ENCODE data around the gene KIAA1217. TPM values are rescaled to one million over a fixed set of nuclear protein-coding genes. Genes with fewer than 3 reads are reported as not detected.

KIAA1217 gene
- total RNA-seq, 2 donors from 2014 or later = 69.2 to 78.4 TPM

DNA sequence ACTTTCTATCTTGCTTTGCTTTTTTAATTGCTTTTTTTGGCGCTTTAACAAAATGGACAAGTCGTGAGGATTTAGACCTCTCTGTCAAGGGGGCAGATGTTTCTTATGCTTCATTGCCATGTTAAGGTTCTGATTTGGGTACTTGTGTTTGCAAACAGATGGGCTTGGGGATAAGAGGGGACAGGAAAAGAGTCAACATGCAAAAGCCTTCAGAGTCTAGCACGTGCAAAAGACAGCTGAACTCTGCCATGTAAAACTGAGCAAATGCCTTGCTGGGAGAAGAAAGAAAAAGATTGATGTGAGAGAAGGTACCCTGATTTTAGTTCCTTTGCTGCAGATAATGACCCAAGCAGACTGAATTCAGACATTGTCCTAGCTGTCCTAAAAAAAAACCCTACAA, 173.1 kb downstream of the KIAA1217 start:
- ATAC-seq = no peak
- intact Hi-C loops (cut with DNase I, micrococcal nuclease) = no loop called here
- DNase-seq = no peak

DNA sequence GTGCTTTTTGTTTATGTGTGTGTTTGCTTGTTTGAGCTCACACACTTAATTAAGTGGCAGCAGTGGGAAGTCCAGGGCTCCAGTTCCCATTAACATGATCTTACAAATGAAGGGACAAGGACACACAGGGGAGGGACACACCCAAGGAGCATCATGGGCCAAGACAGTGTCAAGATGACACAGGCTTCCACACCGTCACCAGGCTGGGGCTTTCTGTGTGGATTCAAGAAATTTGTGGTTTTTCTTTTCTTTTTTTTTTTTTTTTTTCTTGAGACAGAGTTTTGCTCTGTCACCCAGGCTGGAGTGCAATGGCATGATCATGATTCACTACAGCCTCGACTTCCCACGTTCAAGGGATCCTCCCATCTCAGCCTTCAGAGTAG, 173.6 kb downstream of the KIAA1217 start:
- intact Hi-C loops (cut with DNase I, micrococcal nuclease) = no loop called here
- no peak for DNase-seq
- no peak for ATAC-seq

DNA sequence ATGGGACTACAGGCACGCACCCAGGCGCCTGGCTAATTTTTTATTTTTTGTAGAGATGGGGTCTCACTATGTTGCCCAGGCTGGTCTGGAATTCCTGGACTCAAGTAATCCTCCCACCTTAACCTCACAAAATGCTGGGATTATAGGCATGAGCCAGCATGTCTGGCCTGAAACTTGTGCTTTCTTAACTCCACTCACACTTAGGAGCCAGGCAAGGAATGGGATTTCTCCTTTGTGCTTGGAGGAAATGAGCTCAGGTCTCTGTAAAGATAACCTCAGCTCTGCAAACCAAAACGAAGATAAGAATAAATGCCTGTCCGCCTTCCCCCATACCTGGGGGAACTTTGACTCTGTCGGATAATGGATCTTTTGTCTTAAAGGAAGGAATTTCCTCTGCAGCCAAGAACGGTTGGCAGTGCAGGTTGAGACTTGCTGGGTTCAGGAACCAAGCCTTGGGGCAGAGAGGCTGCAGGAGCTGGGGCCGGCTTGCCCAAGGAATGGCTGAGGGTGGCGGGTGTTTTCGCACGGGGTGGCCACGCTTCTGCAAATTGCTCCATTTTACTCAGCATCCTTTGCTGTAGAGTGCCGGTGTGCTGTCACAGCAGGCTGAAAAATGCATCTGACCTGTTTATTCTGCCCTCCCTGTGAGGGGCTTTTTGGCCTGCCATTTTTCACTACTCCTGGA, 174.2 kb downstream of the KIAA1217 start:
- intact Hi-C loops (cut with DNase I, micrococcal nuclease) = no loop called here
- DNase-seq (peak; percentile 28 to 49), ATAC-seq (peak; percentile 48)

DNA sequence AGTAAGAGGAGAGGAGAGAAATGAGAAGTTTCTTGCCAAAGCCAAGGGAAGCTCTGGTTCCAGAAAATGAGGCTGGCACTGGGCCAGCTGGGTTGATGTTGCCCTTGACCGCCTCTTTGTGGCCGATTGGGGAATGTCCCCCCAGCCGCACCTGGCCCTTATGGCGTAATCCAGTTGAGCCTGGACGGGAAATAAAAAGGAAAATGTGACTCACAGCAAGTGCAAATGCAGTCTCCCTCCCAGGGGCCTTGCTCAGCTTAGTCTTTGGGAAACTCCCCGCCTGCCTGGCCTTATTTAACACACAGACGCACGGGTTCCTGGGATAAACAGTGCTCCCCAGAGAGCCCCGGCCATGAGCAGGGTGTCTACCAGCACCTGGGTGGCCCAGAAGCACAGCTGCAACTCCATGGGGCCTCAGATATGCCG, 174.8 kb downstream of the KIAA1217 start:
- ATAC-seq = peak; percentile 97
- intact Hi-C loops (cut with DNase I, micrococcal nuclease) = no loop called here
- peak; percentile 91 to 92 for DNase-seq

DNA sequence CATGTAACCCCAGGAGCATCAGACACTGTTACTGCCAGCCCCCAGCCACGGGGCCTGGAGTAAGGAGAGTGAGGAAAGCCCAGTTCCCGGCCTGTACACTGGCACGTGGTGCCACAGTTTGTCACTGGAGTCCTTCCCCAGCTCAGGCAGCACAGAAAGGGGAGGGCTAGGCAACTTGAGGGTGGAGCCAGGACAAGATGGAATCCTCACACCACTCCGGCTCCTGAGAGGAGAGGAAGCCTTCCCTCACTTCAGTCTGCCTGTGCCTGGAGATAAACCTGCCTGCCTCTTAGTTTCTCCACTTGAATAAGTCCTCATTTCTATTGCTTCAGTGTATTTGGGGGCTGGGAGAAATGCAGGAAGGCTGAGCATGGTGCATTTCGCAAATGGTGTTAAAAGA, 176.0 kb downstream of the KIAA1217 start:
- ATAC-seq = no peak
- intact Hi-C loops (cut with DNase I, micrococcal nuclease) = no loop called here
- DNase-seq = no peak

DNA sequence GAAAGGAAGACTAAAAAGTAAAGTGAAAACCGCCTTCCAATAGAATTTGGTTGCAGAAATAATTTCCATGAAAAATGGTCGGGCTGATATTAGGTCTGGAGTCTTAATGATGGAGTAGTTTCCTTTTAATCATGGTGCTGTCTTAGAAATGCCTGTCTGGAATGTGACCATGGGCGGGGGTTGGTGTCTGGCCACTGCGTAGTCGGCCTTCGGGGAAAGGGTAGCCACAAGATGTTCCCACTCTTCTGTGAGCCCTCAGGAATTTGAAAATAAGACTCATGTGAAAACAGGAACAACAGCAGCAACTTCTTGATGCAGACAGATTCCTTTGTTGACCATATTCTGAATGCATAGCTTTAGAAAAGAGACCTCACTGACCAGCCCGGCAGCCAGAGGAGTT, 176.8 kb downstream of the KIAA1217 start:
- ATAC-seq (no peak), DNase-seq (no peak)
- intact Hi-C loops (cut with DNase I, micrococcal nuclease) = no loop called here

DNA sequence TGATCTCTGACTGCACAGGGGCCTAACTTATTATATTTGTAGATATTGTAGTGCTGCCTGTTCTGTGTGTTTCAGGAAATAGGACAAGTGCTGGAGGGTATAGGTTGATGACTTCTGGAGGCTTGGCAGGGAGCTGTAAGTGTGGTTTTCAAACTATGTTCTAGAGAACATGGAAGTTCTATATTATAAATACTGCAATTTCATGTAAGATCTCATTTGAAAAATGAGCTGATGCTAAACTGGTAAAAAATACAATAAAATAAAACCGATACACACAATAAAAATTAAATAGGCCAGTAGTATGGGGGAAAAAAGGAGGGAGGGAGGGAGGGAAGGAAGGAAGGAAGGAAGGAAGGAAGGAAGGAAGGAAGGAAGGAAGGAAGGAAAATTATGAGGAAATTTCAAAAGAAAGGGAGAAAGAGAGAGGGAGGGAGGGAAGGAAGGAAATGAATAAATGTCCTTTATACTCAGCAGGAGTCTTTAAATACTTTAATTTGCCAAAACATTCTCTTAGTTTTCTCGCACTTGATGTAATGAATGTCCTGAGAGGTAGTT, 181.3 kb downstream of the KIAA1217 start:
- intact Hi-C loops (cut with DNase I, micrococcal nuclease) = no loop called here
- ATAC-seq (no peak), DNase-seq (no peak)

DNA sequence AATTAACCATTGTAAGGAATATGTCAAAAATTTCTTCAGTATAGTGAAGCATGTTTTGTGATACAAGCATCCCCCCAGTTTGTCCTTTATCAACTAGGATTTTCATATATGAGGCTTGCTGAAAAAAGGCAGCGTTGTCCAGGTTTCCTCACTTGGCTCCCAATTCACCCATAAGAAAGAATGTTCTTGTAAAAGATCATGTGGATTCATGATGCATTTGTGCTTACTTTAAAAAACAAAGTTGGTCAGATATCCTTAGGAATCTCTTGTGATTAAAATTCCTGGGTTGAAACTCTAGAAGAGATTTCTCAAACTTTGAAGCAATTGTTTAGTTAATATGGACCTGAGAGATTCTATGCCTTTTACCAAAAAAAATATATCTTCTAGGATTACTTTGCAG, 181.8 kb downstream of the KIAA1217 start:
- DNase-seq (no peak), ATAC-seq (no peak)
- intact Hi-C loops (cut with DNase I, micrococcal nuclease) = no loop called here

DNA sequence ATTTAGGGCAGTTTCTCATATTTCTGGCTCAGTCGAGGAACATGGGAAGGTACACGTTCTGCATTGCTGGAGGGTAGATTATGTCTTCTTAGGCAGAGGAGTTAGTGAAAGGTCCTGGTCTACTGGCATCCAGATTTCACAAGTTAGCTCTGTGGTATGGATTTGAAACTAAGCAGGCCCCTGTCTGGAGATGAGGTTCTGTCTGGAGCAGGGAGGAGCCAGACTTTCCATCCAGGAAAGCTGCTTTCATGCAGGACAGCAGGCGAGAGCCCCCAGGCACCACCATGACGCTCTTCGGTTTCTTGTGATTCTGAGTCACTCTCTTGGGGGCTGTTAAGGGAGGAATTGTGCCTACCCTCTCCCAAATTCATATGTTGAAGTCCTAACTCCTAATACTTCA, 184.3 kb downstream of the KIAA1217 start:
- no peak for DNase-seq
- intact Hi-C loops (cut with DNase I, micrococcal nuclease) = no loop called here
- no peak for ATAC-seq

DNA sequence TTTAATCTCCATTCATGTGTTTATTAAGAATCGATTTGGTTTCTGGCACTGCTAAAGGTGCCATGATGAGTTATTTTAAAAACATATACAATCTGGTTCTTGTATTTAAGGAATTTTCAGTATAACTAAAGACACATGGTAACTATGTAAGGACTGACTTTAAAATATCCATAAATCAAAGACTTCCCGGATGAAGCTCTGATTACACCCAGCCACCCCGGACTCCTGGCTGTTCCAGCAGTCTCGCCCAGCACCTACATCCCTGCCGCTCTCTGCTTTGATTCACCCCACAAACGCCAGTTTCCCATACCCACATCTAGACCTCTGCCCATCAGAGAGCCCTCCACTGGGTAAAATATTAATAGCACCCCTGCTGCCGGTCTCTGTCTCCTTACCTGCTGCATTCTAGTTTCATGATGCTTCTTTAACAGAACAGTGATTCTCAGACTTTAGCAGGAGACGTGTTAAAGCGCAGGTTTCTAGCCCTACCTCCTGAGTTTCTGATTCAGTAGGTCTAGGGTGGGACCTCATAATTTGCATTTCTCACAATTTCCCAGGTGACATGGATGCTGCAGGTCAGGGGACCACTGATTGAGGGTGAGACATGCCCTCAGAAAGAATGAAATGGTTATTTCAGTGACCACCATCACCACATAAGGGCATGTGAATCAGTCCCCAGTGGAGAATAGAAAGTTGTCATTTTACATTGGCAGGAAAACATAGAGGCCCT, 185.7 kb downstream of the KIAA1217 start:
- intact Hi-C loops (cut with DNase I, micrococcal nuclease) = no loop called here
- ATAC-seq = no peak
- no peak for DNase-seq

DNA sequence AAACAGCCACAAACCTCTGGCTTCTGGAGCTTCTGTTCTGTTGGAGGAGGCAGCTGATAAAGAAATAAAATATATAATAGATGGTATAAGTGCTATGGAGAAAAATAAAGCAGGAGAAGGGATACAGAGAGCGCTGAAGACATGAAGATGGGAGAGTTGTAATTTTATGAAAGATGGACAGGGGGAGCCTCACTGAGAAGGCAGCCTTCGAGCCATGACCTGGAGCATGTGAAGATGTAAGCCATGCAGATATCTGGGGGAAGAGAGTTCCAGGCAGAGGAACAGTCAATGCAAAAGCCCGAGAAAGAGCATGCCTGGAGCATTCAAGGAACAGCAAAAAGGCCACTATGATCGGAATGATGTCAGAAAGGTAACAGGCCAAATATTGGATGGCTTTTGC, 187.5 kb downstream of the KIAA1217 start:
- DNase-seq (no peak), ATAC-seq (peak; percentile 39)
- intact Hi-C loops (cut with DNase I, micrococcal nuclease) = no loop called here

DNA sequence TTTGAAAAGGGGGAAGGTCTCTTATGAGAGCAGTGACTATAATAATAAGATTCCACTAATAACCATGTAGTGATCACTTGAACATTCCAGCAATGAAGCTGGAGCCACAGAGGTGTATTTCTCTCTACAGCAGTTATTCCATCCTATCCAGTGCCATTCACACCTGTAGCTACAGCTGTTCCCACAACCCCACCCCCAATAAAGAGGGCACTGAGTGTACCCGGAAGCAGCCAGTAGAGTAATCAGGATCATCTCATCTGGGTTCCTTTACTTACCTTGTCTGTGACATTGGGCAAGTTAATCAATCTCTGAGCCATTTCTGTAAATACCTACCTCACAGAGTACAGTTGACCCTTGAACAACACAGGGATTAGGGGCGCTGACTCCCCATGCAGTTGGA, 188.7 kb downstream of the KIAA1217 start:
- DNase-seq = peak in 1 of 2 donors; percentile 38
- ATAC-seq = peak; percentile 97
- intact Hi-C loops (cut with DNase I, micrococcal nuclease) = no loop called here

DNA sequence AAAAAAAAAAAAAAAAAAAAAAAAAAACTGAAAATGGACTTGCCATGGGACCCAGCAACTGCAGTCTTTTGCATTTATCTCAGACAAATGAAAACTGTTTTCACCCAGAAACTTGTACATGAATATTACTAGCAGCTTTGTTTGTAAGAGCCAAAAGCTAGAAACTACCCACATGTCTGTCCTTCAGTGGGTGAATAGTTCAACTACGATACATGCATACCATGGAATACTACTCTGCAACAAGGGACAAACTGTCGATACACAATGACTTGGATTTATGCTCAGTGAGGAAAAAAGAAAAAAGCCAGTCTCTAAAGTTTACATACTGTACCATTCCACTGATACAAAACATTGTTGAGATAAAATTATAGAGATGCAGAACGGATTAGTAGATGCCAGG, 195.6 kb downstream of the KIAA1217 start:
- intact Hi-C loops (cut with DNase I, micrococcal nuclease) = no loop called here
- ATAC-seq (no peak), DNase-seq (no peak)

DNA sequence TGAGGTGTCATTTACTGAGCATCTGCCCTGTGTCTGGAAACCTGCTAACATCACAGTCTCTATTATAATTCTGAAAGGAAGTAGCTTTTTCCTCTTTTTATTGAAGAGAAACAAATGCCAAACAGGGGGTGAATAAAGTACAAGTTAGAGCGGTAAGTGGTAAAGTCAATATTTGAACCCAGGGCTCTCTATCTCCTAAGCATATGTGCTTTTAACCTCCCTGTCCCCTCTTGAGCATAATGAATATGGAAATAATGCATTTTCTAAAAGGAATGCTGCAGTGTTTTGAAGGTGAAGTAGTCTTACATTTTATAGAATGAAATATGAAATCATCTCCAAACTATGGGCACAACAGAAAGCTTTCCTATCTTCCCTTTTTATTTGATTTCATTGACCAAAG, 196.7 kb downstream of the KIAA1217 start:
- no peak for ATAC-seq
- DNase-seq = no peak
- intact Hi-C loops (cut with DNase I, micrococcal nuclease) = no loop called here

DNA sequence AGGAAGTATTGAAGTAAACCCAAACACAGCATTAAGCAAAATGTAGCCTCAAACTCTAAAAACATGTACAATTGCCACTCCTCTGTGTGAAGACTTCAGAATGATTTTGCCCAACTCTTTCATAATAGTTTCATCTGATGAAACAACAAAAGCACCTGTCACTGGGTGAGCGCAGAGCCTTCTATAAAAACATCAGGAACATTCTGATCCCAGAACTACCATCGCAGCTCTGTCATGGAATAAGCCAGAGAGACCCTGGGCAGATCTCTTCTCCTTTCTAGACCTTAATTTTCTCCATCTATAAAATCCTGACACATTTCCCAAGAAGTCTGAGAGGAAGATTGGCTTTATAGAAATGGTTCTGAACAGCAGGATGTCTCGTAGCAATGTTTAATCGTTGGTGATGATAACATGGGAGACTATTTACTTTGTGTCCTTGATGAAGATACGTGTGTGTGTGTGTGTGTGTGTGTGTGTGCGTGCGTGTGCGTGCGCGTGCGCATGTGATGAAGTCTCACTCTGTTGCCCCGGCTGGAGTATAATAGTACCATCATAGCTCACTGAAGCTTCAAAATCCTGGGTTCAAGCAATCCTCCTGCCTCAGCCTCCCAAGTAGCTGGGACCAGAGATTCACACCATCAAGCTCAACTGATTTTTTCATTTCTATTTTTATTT, 198.0 kb downstream of the KIAA1217 start:
- ATAC-seq = no peak
- intact Hi-C loops (cut with DNase I, micrococcal nuclease) = no loop called here

DNA sequence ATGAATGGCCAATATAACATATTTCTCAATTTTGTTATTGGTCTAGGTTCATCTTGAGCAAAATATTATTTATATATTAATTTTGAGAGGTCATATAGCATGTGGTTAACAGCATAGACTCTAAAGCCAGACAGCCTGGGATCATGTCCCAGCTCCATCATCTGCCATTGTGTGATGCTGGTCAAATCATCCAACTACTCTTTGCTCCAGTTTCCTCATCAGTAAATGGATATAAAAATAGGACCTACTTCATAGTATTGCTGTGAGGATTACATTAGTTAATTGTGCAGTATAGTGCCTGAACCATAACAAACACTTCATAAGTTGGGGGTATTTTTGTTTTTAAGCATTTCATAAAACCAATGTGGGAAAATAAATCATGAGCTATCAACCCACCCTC, 199.0 kb downstream of the KIAA1217 start:
- ATAC-seq = no peak
- DNase-seq = no peak
- intact Hi-C loops (cut with DNase I, micrococcal nuclease) = no loop called here

More for the DNA sequence above, 198.0 kb downstream of the KIAA1217 start:
- no peak for DNase-seq

DNA sequence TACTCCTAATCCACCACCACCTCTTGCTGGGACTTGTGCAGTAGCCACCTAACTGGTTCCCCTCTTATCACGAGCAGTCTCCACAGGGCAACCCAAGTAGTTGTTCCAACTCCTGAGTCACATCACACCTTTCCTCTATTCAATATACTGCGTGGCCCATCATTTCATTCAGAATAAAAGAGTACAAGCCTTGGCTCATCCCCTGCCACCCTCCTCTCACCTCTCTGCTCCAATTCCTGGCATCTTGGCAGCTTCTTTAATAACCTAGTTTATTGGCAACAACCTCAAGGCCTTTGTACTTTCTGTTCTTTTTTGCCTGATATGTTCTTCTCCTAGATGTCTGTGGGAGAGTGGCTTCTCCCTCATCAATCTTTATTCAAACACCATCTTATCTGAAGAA, 199.4 kb downstream of the KIAA1217 start:
- ATAC-seq = no peak
- intact Hi-C loops (cut with DNase I, micrococcal nuclease) = no loop called here

DNA sequence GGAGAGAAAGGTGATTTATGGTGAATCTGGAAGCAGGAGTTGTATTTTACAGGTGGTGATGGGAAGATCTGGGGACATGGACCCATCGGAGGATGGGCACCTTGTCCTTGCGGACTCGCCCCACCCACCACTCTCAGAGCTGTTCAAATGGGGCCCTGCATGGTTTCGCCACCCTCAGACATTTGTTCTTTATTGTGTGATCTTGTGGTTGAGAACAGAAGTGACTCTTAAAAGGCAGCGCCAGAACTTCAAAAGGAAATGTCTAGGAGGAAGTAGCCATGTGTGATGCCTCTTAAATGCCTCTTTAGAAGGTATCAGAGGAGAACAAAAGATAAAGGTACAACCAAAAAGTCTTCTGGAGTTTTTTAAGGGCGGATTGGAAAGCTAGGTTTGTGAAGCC, 205.7 kb downstream of the KIAA1217 start:
- no peak for ATAC-seq

More for the DNA sequence above, 199.4 kb downstream of the KIAA1217 start:
- DNase-seq = no peak

DNA sequence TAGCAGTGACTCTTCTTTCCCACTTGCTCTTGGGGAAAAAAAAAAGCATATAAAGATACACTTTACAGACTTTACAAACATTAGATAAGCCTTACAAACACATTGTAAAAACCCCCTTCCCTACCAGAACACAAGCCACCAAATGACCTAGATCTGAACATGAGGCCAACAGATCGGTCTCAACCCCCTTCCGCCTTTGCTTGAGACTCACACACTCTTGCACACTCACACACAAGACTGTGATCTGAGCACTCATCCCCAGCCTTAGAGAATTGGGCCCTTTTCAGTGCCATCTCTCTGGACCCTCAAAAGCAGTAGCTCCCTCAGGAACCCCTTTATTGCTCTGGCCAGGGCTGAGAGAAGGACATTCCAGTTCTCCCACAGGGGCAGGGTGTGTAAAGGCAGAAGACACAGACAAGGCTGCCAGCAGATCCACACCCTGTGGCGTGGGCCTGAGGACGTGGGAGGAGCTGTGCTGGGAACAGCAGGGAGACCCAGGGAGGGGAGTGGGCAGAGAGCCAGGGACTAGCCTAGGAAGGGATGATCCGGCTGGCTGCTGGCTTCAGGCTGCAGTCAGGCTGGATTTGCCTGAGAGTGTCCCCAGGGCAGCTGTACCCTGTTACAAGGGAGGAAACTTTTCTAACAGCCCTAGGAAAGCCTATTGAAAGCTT, 206.7 kb downstream of the KIAA1217 start:
- intact Hi-C loops (cut with DNase I, micrococcal nuclease) = no loop called here
- ATAC-seq = peak; percentile 85

More for the DNA sequence above, 205.7 kb downstream of the KIAA1217 start:
- no peak for DNase-seq
- intact Hi-C loops (cut with DNase I, micrococcal nuclease) = no loop called here

More for the DNA sequence above, 206.7 kb downstream of the KIAA1217 start:
- DNase-seq = peak; percentile 92 to 96
